PC-3 (cell line): ENCODE data around the gene PALD1. TPM values are rescaled to one million over a fixed set of nuclear protein-coding genes. Genes with fewer than 3 reads are reported as not detected.
A peak's percentile ranks its signal among the peaks of the same experiment; 100 is the strongest.

Source experiments
- ATAC-seq: fragments of 200-7000 bp; cut with Tn5 transposase; 2 replicates; pipeline ENCODE4 v1.9.1; 2020; ENCODE audit warnings: mild to moderate bottlenecking, moderate library complexity
- BruUV-seq: library from RNA; stranded (reverse); fragments of 400-500 nt; replicated peaks from 2 replicates; lab custom pipeline; 2021; lab: Mats Ljungman, UMichigan
- CTCF ChIA-PET: fragments of 300-600 bp; sonication (Branson Sonifier 250); formaldehyde crosslinking; loops from one replicate; lab custom pipeline; 2022; ENCODE audit warnings: antibody characterized with exemption; lab: Charles Lee
- POLR2A ChIA-PET: fragments of 300-600 bp; sonication (Branson Sonifier 250); formaldehyde crosslinking; loops from one replicate; lab custom pipeline; 2022; ENCODE audit warnings: antibody characterized with exemption; ENCODE audit not compliant: unreplicated experiment; lab: Charles Lee
- DNase-seq: peaks from one replicate; pipeline ENCODE4 v3.0.0-alpha.2; 2015
- H2AFZ ChIP-seq: fragments of 300-600 bp; sonication (generic); 2 replicates; pipeline ENCODE4 v1.6.0; 2016; ENCODE audit warnings: antibody characterized with exemption, low read length
- H3F3A ChIP-seq: fragments of 300-600 bp; sonication (generic); one replicate; pipeline ENCODE4 v1.6.0; 2017; ENCODE audit warnings: antibody characterized with exemption, low read length, control low read depth, mild to moderate bottlenecking; ENCODE audit not compliant: unreplicated experiment
- H3K27ac ChIP-seq: fragments of 300-600 bp; sonication (generic); 2 replicates; pipeline ENCODE4 v1.5.1; 2016; ENCODE audit warnings: mild to moderate bottlenecking, low read length
- H3K27me3 ChIP-seq: fragments of 300-600 bp; sonication (generic); 2 replicates; pipeline ENCODE4 v1.6.1; 2016; ENCODE audit warnings: low read length, mixed read lengths
- H3K36me3 ChIP-seq: fragments of 300-600 bp; sonication (generic); 2 replicates; pipeline ENCODE4 v1.6.1; 2016; ENCODE audit warnings: low read depth, mixed run types, low read length, mixed read lengths
- H3K4me1 ChIP-seq: fragments of 300-600 bp; sonication (generic); 2 replicates; pipeline ENCODE4 v1.5.1; 2016; ENCODE audit warnings: low read length; ENCODE audit not compliant: insufficient read depth
- H3K4me2 ChIP-seq: fragments of 300-600 bp; sonication (generic); 2 replicates; pipeline ENCODE4 v1.6.0; 2016; ENCODE audit warnings: low read length
- H3K4me3 ChIP-seq: fragments of 300-600 bp; sonication (generic); 2 replicates; pipeline ENCODE4 v1.5.1; 2016; ENCODE audit warnings: mild to moderate bottlenecking, low read length, mixed read lengths
- H3K79me2 ChIP-seq: fragments of 300-600 bp; sonication (generic); 2 replicates; pipeline ENCODE4 v1.6.1; 2017; ENCODE audit warnings: low read length, mixed read lengths
- H3K9ac ChIP-seq: fragments of 300-600 bp; sonication (generic); 2 replicates; pipeline ENCODE4 v1.6.0; 2016; ENCODE audit warnings: mild to moderate bottlenecking, low read length
- H3K9me2 ChIP-seq: fragments of 300-600 bp; sonication (generic); replicated peaks from 2 replicates; pipeline ENCODE4 v1.6.1; 2016; ENCODE audit warnings: mixed run types, low read length, mixed read lengths
- H3K9me3 ChIP-seq: fragments of 300-600 bp; sonication (generic); 2 replicates; pipeline ENCODE4 v1.6.1; 2016; ENCODE audit warnings: low read length, mixed read lengths
- H4K20me1 ChIP-seq: fragments of 300-600 bp; sonication (generic); 2 replicates; pipeline ENCODE4 v1.6.1; 2016; ENCODE audit warnings: low read length, mixed read lengths
- CTCF ChIP-seq: fragments of 300-600 bp; sonication (generic); conservative IDR thresholded peaks from 2 replicates; pipeline ENCODE4 v1.5.1; 2017; ENCODE audit warnings: antibody characterized with exemption, low read depth, mild to moderate bottlenecking, low read length
- EZH2 ChIP-seq: fragments of 300-600 bp; sonication (generic); IDR thresholded peaks from one replicate; pipeline ENCODE4 v1.6.1; 2017; ENCODE audit warnings: antibody characterized with exemption, mild to moderate bottlenecking, low read length; ENCODE audit not compliant: unreplicated experiment
- EZH2phosphoT487 ChIP-seq: fragments of 300-600 bp; sonication (generic); IDR thresholded peaks from 2 replicates; pipeline ENCODE4 v1.6.1; 2018; ENCODE audit warnings: mild to moderate bottlenecking, antibody characterized with exemption, low read length, borderline replicate concordance
- intact Hi-C: fragments of 100-400 bp; cut with micrococcal nuclease; formaldehyde crosslinking; loops from 2 replicates; pipeline ENCODE4 v1.9.0; 2023
- total RNA-seq: library from RNA; depleted of rRNA; stranded (reverse); fragments of >200 nt; gene quantifications from 2 replicates; pipeline ENCODE4 v1.2.3, GENCODE V29; 2014

Gene PALD1
- total RNA-seq, 1 experiment from 2014 or later = 0.80 TPM

- no peak for DNase-seq
- no peaks in the 10 kb centered on the region for H3K36me3 ChIP-seq
- no peak overlapping the region for H3K27ac ChIP-seq
- no peaks in the 10 kb centered on the region for H4K20me1 ChIP-seq
- H3K4me1 ChIP-seq = peaks cover 27% of the 10 kb centered on the region
- intact Hi-C loops = no loop called here
- no peaks in the 10 kb centered on the region for H3F3A ChIP-seq
- no peak overlapping the region for H3K4me2 ChIP-seq
- no peaks in the 10 kb centered on the region for H3K27me3 ChIP-seq
- no peak for ATAC-seq
- TF ChIP-seq EZH2 = no peak
- no peak for TF ChIP-seq EZH2phosphoT487
- TF ChIP-seq CTCF = no peak
- H3K79me2 ChIP-seq = no peaks in the 10 kb centered on the region
- no peak overlapping the region for H2AFZ ChIP-seq
- CTCF ChIA-PET = interaction anchor here (2.8 kb wide), 1 partner anchor 83 kb away, joined by 14 read pairs; no protein-coding TSS in a partner anchor
- H3K9ac ChIP-seq = no peak overlapping the region
- POLR2A ChIA-PET = no interaction called here
- H3K9me3 ChIP-seq = no peaks in the 10 kb centered on the region
- H3K9me2 ChIP-seq = no peaks in the 10 kb centered on the region
- no peak overlapping the region for H3K4me3 ChIP-seq
- no TSS peak for BruUV-seq
Observed at GRCh38 chr10:70459774-70460490, 18.6 kb upstream of the PALD1 start.

- Histone ChIP-seq H2AFZ (no peak overlapping the region), H3F3A (no peaks in the 10 kb centered on the region), H3K27ac (no peak overlapping the region), H3K79me2 (no peaks in the 10 kb centered on the region), H3K27me3 (peaks cover 4% of the 10 kb centered on the region; the same call in 1 of the 2 replicates), H3K4me2 (peak overlapping the region; percentile 40; the same call in 1 of the 2 replicates), H3K36me3 (no peaks in the 10 kb centered on the region), H3K4me3 (no peak overlapping the region), H3K4me1 (peaks cover 27% of the 10 kb centered on the region), H3K9me3 (no peaks in the 10 kb centered on the region), H4K20me1 (no peaks in the 10 kb centered on the region), H3K9me2 (no peaks in the 10 kb centered on the region), H3K9ac (no peak overlapping the region)
- no TSS peak for BruUV-seq
- ATAC-seq (peak; percentile 65), DNase-seq (peak; percentile 89)
- intact Hi-C loops = loop anchor here (1.0 to 2.0 kb wide), 5 partner anchors 75 to 419 kb away; no protein-coding TSS in a partner anchor
- TF ChIP-seq EZH2phosphoT487 (no peak), CTCF (peak; percentile 99)
- ChIA-PET POLR2A (interaction anchor here (0.7 kb wide), 1 partner anchor 72 kb away, joined by 5 read pairs; no protein-coding TSS in a partner anchor), CTCF (interaction anchor here (0.6 to 2.8 kb wide), 16 partner anchors 10 to 1235 kb away, joined by 3 to 14 read pairs (median 4); no protein-coding TSS in a partner anchor)
Observed at GRCh38 chr10:70461397-70462348, 16.9 kb upstream of the PALD1 start.
